Measurements from ENCODE around the gene SPEF1.

Gene SPEF1

GRCh38 chr20:3744806-3745685 is 36.2 kb downstream of the SPEF1 start:
- DNase-seq = no peak

DNA sequence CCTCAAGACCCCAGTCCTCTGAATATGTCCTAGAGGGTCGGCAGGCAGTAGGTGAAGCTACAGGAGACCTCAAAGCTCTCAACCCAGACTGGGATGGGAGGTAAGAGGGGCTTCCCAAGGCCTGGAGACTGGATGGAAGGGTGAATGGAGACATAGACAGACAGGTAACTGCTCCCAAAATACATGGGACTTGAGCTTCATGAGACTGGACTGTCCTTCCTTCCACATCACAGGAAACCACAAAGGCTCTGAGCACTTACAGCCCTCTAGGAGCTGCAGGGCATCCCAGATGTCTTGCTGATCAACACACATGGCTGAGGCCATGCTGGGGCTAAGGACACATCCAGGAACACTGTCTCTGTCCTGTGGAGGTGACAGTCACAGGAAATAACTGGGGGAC is 37.2 kb downstream of the SPEF1 start:
- no peak for DNase-seq

DNA sequence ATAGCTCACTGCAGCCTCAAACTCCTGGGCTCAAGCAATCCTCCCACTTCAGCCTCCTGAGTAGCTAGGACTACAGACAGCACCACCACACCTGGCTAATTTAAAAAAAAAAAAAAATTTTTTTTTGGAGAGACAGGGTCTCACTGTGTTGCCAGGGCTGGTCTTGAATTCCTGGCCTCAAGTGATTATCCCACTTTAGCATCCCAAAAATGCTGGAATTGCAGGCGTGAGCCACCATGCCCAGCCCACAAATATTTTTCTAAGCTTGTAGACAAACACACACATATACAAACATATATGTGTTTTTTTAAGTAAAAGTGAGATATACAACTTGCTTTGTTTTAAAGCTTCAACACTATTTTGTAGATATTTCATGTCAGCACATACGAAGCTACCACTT is 38.0 kb downstream of the SPEF1 start:
- DNase-seq = no peak

DNA sequence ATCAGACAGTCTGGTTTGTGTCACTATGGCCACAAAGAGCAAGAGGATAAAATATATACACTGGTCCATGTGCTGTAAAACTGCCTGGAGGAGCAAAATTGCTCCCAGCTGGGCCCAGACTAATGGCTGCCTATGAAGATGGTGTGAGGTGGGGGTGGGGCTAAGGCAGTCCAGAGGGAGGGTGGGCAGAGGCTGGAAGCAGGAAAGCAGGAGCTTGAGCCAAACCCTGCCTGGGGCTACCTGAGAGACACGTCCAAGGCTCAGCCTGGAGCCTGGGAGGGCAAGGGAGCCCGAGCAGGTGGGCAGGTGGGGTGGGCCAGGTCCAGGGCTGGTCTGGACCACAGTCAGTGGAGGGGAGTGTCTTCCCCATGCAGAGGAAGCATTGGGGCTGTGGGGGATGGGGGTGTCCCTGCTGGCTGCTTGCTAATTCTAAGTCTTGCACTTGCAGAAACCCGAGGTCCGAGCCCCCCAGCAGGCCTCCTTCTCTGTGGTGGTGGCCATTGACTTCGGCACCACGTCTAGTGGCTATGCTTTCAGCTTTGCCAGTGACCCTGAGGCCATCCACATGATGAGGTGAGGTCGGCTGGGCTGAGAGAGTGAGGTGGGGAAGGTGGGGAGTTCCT is 39.3 kb downstream of the SPEF1 start:
- no peak for DNase-seq

DNA sequence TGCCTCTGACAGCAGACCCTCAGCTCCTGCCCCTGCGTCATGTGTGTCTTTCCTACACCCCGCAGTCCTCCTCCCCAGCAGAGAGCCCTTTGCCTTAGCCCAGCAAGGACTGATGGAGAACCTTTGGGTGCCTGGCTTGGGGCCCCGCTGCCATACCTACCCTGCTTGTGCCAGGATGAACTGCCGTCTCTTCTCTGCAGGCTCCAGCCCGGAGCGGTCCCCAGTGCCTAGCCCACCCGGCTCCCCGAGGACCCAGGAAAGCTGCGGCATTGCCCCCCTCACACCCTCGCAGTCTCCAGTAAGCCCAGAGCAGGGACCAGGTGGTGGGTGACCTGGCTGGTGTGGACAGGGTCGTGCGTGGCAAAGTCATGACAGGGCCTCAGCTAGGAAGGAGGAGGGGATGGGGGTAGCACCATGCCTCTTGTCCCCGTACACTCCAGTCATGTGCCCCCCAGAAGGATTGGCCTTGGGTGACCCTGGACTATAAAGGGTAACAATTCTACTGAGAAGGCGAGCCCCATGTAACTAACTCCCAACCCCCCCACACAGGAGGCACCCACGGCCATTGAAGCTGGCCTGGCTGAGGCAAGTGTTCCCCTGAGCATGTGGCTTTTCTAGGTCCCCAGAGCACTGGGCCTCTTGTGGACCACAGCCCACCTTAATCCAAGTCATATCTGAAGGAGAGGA is 40.5 kb downstream of the SPEF1 start:
- DNase-seq = no peak

DNA sequence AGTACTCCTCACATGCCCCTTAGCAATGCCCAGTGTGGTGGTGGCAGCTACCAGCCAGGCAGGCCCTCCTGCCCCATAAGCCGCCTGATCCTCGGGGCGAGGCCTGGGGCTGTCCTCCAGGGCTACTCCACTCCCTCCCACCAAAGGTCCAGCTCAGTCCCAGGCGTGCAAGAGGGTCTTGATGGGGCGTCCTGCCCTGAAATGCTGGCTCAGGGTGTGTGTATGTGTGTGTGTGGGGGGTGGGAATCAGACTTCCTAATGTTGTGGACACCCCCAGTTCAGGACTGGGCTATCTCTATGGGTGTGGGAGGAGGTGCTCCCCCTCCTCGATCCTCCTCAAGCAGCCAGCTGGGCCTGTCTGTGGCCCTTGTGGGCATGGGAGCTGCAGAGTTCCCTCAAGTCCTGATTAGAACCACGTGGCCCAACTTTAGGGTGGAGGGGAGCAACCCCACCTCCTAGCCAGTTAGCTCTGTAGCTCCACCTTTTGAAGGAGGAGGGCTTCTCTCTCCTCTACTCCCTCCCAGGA is 41.3 kb downstream of the SPEF1 start:
- DNase-seq = no peak

DNA sequence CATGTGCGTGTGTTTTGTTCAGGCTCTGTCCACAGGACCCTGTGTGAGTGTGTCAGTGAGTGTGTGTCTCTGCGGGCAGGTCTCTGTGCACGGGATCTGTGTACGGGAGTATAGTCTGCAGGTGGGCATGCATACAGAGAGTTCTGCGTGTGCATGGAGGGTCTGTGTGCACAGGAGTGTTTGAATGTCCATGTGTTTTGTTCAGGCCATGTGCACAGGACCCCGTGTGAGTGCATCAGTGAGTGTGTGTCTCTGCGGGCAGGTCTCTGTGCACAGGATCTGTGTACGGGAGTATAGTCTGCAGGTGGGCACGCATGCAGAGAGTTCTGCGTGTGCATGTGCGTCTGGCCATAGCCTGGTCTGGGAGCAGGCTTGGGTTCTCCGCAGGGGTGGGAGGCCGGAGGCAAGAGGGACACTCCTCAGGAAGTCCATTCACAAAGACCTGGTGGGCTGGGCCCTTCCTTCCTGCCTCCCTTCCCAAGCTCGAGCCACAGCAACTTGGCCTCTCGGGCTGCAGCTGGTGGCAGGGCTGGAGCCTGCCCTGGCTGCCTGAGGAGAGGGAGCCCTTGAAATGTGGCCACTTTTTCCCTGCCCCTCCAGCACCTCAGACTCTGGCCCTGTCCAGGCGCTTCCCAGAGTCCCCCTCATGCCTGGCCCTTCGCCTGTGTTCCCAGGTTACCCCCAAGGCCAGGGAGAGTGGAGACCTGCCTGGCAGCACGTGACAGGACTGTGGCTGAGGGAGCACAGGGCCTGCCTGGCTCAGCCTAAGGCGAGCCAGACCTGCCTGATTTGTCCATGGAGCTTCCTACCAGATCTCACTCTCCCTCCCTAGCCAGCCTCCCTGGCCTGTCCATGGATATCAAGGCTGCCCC is 42.0 kb downstream of the SPEF1 start:
- DNase-seq = no peak

DNA sequence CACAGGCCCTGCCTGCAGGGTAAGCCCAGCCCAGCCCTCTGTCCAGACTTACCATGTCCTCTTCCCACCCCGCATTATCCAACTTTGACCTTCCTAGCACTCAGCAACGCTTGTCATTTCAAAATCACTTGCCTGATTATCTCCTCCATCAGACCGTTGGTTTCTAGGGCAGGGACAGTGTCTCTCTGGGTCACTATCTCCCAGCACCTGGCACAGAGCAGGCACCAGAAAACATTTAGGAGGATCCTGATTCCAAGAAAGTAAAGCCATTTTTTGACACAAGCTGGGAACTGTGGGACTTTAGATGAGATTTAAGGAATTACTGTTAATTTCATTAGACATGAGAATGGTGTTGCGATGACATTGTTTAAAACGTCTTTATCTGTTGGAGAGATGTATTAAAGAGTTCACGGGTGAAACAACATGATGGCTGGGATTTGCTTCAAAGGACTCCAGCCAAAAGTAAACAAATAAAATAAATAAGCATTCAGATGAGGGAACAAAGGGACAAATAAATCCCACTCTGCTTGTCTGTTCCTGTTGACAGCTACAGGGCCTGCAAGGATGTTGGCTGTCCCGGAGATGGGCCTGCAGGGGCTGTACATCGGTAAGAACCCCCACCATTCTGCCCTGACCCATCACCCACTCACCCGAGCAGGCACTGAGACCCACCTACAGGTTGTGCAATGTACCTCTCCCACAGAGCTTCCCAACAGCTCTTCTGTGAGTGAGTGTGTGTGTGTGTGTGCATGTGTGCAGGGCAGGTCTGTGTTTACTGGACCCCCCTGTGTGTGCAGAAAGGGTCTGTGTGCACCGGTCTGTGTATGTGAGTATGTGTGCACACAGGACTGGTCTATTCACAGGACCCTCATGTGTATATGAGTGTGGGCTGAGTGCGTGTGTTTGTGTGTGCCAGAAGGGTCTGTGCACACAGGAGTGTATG is 42.9 kb downstream of the SPEF1 start:
- DNase-seq = no peak

DNA sequence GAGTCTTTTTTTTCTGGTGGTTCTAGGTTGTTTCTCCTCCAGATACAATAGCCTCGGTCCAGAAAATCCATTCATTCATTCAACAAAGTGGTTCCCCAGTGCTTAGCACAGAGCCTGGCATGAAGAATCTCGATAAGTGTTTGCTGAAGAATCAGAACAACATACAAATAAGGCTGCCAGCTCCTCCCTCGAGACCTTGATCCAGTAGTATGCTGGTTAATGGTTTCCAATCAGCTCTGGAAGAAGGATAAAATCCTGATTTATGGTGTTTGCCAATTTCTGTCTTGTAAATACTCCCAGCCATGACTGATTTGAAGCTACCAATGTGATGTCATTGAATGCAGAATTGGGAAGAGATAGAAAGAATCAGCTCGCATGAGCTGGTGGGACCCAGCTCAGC is 45.5 kb downstream of the SPEF1 start:
- no peak for DNase-seq

DNA sequence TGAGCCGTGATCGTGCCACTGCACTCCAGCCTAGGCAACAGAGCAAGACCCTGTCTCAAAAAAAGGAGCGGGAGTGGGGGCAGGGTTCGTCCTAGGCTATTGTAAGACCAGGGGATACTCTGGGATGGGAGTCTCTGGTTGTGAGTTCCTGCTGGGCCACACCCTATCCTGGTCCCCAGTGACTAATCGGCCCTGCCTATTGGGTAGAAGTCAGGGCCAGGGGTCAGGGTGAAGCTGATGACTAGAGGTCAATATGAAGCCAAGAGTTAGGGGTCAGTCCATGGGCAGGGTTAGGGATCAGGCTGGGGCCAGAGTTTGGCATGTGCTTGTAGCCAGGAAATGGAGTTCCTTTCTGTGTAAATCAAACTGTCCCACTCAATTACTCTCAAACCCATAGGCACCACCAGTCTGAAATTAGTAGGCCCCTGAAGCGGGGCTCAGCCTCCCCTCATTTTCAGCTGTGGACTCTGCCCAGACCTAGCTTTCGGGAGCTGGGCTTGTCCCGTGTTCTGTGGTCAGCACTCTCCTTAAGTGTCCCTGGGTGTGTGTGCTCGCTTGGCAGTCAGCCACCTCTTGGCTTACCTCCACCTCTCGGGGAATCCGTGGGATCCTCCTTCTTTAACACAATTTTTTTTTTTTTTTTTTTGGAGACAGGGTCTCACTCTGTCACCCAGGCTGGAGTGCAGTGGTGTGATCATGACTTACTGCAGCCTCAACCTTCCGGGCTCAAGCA is 47.0 kb downstream of the SPEF1 start:
- no peak for DNase-seq

- DNase-seq = no peak
These were observed 47.9 kb downstream of the SPEF1 start for GRCh38 chr20:3733119-3733995.

- no peak for DNase-seq
These were observed 48.7 kb downstream of the SPEF1 start, which contains the start of gene HSPA12B for GRCh38 chr20:3732327-3733118. Gene HSPA12B, plus strand, starts transcription at chr20:3732685. Its CDS starts 5,990 bp downstream, at chr20:3738675.

GRCh38 chr20:3731944-3732326 is 49.3 kb downstream of the SPEF1 start:
- DNase-seq = no peak

- DNase-seq = no peak
These were observed 50.2 kb downstream of the SPEF1 start for GRCh38 chr20:3730803-3731672.

DNA sequence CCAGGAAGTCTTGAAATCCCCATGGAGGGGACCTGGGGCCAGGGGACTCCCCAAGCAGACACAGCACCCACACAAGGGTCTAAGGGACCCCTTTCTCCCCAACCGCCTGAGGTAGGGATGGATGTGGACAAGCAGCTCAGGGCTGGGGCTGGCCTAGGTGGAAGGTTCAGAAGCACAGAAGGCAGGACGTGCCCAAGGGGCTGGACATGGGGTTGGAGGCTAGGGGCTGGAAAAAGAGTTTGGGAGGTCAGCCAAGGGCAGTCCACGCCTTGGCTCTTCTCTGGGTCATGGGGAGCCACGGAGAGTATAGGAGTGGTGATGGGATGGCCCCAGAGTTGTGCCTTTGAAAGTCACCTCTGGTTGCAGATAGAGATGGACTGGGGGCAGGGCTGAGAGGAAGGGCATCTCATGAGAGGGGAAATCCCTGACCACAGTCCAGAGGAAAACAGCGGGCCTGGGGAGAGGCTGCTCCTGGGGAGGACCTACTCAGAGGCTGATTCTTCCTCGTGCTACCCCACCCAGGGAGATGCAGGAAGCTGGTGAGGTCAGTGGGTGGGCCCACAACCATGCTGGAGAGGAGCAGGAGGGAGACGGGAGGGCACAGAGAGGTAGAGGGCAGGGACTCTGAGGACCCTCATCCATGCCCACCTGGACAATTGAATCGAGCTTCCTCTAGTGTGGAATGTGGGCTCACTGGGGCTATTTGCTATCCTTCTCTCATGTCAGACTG is 51.3 kb downstream of the SPEF1 start:
- no peak for DNase-seq

DNA sequence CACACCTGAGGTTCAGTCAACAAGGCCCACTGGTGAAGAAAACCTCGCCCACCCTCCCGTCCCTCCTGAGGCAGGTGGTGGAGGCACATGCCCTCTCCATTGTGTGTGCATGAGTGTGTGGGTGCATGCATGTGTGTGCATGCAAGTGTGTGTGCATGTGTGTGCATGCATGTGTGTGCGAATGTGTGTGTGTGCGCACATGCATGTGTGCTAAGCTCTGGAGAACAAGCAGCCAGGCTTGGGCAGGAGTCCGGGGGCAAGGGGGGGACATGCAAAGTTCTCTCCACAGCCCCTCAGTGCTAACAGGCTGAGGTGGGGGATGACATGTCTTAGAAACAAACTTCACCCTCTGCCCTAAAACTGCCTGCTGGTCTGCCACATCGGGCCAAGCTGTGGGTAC is 51.9 kb downstream of the SPEF1 start:
- no peak for DNase-seq

GRCh38 chr20:3728876-3729275 is 52.4 kb downstream of the SPEF1 start:
- no peak for DNase-seq

Measured in NK-92 treated with Interleukin-12 subunit alpha and Interleukin-12 subunit beta, amount 100 ng/mL, for 24 hours (cell line).